ENCODE data around the gene ZNF329. TPM values are rescaled to one million over a fixed set of nuclear protein-coding genes. Genes with fewer than 3 reads are reported as not detected.

The ZNF329 gene
- total RNA-seq, 1 experiment from 2014 or later: 1.7 TPM

DNA sequence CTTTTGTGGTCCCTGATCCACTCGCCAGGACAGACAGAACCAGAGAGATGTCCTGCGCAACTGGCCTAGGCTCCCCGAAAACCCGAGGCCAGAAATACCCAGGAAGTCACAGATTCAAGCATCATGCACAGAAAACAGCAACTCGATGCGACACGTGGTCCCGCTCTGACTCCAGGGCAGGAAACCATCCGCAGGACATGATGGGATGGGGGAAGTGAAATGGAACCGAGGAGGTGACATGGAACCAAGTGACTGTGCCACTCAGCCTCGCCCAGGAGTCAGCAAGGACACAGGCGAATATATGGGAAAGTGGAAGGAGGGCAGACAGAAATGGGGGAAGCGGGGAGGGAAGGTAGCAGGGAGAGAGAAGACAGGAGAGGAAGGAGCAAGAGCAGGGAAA is 53.7 kb downstream of the ZNF329 start:
- ChIA-PET RAD21 (ENCODE audit: low non-redundant PET in 1 of 2, low total read pairs in 2 of 2, uncharacterized antibody in 2 of 2, unreplicated experiment in 2 of 2) (no interaction called here), POLR2A (no interaction called here), CTCF (no interaction called here)
- BruUV-seq (replicated peaks): no TSS peak
- intact Hi-C loops (cut with micrococcal nuclease): no loop called here
- Histone ChIP-seq H2AFZ (ENCODE audit: low read depth, low read length, poor library complexity, severe bottlenecking) (no peak overlapping the region), H3K4me1 (ENCODE audit: control insufficient read depth in 1 of 2, insufficient read depth in 2 of 2, low read length in 2 of 2) (no peaks in the 10 kb centered on the region), H3K9ac (ENCODE audit: low read length) (no peak overlapping the region), H3K27me3 (ENCODE audit: insufficient read depth, low read length) (no peaks in the 10 kb centered on the region), H3K9me3 (ENCODE audit: control insufficient read depth in 1 of 2, insufficient read depth in 1 of 2, low read depth in 1 of 2, low read length in 2 of 2) (peaks cover 3 to 13% of the 10 kb centered on the region in 2 experiments; a peak in 2 of 4 replicates), H3K79me2 (ENCODE audit: insufficient read depth, low read length) (no peaks in the 10 kb centered on the region), H3K27ac (ENCODE audit: low read depth, low read length) (no peak overlapping the region), H3K4me3 (replicated peaks in 1 of 2; ENCODE audit: low read depth in 1 of 2, low read length in 2 of 2) (no peak overlapping the region), H3K36me3 (ENCODE audit: control insufficient read depth in 1 of 2, insufficient read depth in 2 of 2, low read length in 2 of 2) (no peaks in the 10 kb centered on the region), H3K9me2 (ENCODE audit: insufficient read depth) (no peaks in the 10 kb centered on the region), H3K4me2 (ENCODE audit: low read length) (no peak overlapping the region), H4K20me1 (ENCODE audit: insufficient read depth) (no peaks in the 10 kb centered on the region)
- ATAC-seq (no peak), DNase-seq (ENCODE audit: low read depth, low spot score) (no peak)
- no peak for TF ChIP-seq POLR2AphosphoS5 (IDR thresholded peaks at IDR 0.05; ENCODE audit: low read depth, low read length)
- TF ChIP-seq SIN3A (IDR thresholded peaks at IDR 0.05; ENCODE audit: low read depth): no peak
- TF ChIP-seq ZNF274 (IDR thresholded peaks at IDR 0.05; ENCODE audit: low read depth, low read length): no peak
- TF ChIP-seq, protein P1, sequence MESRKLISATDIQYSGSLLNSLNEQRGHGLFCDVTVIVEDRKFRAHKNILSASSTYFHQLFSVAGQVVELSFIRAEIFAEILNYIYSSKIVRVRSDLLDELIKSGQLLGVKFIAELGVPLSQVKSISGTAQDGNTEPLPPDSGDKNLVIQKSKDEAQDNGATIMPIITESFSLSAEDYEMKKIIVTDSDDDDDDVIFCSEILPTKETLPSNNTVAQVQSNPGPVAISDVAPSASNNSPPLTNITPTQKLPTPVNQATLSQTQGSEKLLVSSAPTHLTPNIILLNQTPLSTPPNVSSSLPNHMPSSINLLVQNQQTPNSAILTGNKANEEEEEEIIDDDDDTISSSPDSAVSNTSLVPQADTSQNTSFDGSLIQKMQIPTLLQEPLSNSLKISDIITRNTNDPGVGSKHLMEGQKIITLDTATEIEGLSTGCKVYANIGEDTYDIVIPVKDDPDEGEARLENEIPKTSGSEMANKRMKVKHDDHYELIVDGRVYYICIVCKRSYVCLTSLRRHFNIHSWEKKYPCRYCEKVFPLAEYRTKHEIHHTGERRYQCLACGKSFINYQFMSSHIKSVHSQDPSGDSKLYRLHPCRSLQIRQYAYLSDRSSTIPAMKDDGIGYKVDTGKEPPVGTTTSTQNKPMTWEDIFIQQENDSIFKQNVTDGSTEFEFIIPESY (IDR thresholded peaks at IDR 0.05; ENCODE audit: extremely low read depth, insufficient replicate concordance, low read length): no peak
- TF ChIP-seq JUND (IDR thresholded peaks at IDR 0.05): no peak
- no peak for TF ChIP-seq CEBPB (IDR thresholded peaks at IDR 0.05; ENCODE audit: low read depth)
- TF ChIP-seq TCF7L2 (IDR thresholded peaks at IDR 0.05; ENCODE audit: borderline replicate concordance, extremely low read depth, insufficient read depth, insufficient read length): no peak
- TF ChIP-seq ATF3 (IDR thresholded peaks at IDR 0.05): no peak
- no peak for TF ChIP-seq ZFX (IDR thresholded peaks at IDR 0.05)
- TF ChIP-seq FOSL1 (IDR thresholded peaks at IDR 0.05; ENCODE audit: low read depth): no peak
- TF ChIP-seq EZH2phosphoT487 (IDR thresholded peaks at IDR 0.05; ENCODE audit: borderline replicate concordance): no peak
- no peak for TF ChIP-seq EZH2 (IDR thresholded peaks at IDR 0.05)
- TF ChIP-seq ELF1 (IDR thresholded peaks at IDR 0.05; ENCODE audit: borderline replicate concordance, low read depth): no peak
- TF ChIP-seq, protein P2, sequence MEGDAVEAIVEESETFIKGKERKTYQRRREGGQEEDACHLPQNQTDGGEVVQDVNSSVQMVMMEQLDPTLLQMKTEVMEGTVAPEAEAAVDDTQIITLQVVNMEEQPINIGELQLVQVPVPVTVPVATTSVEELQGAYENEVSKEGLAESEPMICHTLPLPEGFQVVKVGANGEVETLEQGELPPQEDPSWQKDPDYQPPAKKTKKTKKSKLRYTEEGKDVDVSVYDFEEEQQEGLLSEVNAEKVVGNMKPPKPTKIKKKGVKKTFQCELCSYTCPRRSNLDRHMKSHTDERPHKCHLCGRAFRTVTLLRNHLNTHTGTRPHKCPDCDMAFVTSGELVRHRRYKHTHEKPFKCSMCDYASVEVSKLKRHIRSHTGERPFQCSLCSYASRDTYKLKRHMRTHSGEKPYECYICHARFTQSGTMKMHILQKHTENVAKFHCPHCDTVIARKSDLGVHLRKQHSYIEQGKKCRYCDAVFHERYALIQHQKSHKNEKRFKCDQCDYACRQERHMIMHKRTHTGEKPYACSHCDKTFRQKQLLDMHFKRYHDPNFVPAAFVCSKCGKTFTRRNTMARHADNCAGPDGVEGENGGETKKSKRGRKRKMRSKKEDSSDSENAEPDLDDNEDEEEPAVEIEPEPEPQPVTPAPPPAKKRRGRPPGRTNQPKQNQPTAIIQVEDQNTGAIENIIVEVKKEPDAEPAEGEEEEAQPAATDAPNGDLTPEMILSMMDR (IDR thresholded peaks at IDR 0.05 in 2 of 3, conservative IDR thresholded peaks at IDR 0.05 in 1 of 3; ENCODE audit: borderline replicate concordance in 1 of 3, insufficient read depth in 1 of 3, low read depth in 2 of 3, low read length in 2 of 3): no peak
- TF ChIP-seq, protein P3, sequence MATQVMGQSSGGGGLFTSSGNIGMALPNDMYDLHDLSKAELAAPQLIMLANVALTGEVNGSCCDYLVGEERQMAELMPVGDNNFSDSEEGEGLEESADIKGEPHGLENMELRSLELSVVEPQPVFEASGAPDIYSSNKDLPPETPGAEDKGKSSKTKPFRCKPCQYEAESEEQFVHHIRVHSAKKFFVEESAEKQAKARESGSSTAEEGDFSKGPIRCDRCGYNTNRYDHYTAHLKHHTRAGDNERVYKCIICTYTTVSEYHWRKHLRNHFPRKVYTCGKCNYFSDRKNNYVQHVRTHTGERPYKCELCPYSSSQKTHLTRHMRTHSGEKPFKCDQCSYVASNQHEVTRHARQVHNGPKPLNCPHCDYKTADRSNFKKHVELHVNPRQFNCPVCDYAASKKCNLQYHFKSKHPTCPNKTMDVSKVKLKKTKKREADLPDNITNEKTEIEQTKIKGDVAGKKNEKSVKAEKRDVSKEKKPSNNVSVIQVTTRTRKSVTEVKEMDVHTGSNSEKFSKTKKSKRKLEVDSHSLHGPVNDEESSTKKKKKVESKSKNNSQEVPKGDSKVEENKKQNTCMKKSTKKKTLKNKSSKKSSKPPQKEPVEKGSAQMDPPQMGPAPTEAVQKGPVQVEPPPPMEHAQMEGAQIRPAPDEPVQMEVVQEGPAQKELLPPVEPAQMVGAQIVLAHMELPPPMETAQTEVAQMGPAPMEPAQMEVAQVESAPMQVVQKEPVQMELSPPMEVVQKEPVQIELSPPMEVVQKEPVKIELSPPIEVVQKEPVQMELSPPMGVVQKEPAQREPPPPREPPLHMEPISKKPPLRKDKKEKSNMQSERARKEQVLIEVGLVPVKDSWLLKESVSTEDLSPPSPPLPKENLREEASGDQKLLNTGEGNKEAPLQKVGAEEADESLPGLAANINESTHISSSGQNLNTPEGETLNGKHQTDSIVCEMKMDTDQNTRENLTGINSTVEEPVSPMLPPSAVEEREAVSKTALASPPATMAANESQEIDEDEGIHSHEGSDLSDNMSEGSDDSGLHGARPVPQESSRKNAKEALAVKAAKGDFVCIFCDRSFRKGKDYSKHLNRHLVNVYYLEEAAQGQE (IDR thresholded peaks at IDR 0.05; ENCODE audit: low read depth): no peak
